SH-SY5Y (cell line): ENCODE data around the gene IDE.

ENCODE experiments used
- GATA2 ChIP-seq: IDR thresholded peaks from 2 replicates; pipeline ENCODE4 v1.6.1; 2011; ENCODE audit warnings: mild to moderate bottlenecking, low read depth, low read length
- GATA3 ChIP-seq: IDR thresholded peaks from 2 replicates; pipeline ENCODE4 v1.6.1; 2011; ENCODE audit warnings: low read depth, mild to moderate bottlenecking, low read length, moderate library complexity

IDE gene

DNA sequence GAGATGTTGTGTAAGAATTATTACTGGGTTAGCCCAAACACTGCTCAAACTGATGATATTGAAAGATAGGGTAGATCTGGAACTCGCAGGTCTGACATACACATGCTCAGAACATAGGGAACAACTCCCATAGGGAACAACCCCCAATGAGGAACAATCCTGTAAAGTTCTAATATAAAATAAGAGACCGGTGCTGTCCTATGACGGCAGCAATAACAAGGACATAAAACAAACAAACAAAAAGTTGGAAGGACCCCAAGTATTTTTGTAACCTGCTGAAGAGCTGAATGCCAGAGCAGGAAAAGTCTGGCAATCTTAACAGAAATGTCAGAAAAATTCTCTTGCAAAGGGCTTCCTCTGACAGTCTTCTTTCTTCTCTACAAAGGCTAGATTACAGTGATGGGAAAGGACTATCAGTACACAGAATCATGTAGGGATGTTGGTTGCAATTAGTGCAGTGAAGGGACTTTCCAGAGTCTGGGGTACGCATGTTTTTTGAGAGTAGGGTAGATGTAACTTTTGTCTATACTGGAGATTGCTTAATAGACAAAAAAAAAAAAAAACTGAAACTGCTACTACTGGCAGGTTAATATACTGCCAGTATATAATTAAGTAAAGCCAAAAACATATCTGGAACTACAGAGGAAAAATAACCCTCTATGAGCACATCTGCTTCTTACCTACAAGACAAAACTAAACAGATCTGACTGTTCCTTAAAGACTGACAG, 35.5 kb downstream of the IDE start:
- no peak for TF ChIP-seq GATA3
- TF ChIP-seq GATA2 = no peak

DNA sequence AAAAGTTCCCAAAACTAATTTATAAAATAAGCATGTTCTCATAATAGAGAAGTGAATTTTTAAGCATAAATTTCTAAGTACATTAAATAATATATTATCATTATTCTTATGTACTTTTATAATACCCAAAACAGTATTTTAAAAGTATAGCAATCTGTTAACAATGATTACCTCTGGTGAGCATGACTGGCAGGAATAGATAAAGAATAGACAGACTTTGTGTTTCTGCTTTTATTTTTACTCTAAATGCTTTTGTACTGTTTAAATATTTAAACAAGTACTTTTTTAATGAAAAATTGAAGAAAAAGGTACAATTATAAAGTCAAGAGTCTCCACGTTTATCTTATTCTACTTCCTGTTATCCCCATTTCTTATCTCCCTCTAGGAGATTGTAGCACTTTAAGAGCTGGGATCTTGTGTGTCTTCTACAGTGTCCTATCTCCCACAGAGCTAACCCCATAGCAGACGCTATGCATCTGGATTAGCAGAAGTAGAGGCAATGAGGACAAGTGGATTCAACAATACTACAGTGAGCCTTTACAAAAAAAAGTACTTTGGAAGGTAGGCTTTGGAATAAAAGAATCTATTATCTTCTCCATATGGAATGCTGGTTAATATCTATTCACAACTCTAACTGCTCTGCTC, 42.9 kb downstream of the IDE start:
- TF ChIP-seq GATA2 = no peak
- no peak for TF ChIP-seq GATA3

DNA sequence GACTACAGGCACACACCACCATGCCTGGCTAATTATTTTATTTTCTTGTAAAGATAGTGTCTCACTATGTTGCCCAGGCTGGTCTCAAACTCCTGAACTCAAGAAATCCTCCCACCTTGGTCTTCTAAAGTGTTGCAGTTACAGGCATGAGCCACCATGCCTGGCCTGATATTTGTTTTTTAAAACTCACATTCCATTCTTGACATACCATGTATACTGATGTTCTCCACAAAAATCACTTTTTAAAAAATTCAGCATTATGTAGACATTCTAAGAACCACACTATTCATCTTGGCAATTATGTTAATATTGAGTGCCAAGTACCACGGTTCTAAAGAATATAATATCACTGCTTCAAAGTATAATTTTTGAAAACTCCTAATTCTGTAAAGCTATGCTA, 43.5 kb downstream of the IDE start:
- TF ChIP-seq GATA2 = no peak

DNA sequence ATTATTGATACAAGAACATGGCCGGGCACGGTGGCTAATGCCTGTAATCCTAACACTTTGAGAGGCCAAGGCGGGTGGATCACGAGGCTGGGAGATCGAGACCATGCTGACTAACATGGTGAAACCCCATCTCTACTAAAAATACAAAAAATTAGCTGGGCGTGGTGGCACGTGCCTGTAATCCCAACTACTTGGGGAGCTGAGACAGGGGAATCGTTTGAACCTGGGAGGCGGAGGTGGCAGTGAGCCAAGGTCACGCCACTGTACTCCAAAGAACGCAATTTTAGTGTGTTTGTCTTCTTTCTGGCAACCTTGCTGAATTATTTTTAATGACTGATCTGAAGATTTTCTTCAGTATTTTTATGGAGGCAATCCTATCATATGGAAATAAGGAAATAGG, 46.2 kb downstream of the IDE start:
- TF ChIP-seq GATA3 (no peak), GATA2 (no peak)

DNA sequence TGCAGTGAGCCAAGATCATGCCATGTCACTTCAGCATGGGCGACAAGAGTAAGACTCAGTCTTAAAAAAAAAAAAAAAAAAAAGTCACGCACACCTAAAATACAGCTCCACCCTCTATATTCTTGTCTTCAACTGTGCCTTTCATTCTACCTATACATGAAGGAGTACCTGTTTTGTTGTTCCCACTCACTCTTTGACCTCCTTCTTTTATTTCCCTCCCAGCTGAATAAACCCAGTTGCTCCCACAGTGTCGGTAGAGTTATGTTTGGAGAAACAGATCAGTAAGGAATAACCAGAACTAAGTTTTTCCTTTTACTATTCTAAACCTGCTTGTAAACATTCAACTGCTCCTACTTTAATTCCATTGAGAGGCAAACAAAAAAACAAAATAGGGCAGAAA, 50.3 kb downstream of the IDE start:
- TF ChIP-seq GATA3 (no peak), GATA2 (no peak)

DNA sequence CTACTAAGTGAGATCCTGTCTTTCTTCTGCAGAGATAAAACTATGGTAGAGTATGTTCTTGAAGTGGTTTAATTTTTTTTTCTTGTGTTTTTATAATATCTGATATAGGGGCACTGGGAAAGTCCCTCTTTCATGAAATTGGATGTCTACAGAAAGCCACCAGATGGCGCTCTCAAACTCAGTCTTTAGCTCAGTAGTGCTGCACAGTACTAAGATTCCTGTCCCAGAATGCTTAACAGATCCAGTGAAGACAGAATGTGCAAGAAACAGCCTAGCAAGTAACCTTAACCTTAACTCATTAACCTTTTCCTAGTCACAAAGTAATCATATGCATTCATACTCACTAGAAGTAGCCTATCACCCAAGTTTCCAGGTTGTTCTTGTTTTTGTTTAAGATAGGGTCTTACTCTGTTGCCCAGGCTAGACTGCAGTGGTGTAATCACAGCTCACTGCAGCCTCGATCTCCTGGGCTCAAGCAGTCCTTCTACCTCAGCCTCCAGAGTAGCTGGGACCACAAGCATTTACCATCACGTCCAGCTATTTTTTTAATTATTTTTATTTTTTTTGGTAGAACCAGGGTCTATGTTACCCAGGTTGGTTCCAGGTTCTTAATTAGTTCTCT, 56.7 kb downstream of the IDE start:
- TF ChIP-seq GATA3 (no peak), GATA2 (no peak)

DNA sequence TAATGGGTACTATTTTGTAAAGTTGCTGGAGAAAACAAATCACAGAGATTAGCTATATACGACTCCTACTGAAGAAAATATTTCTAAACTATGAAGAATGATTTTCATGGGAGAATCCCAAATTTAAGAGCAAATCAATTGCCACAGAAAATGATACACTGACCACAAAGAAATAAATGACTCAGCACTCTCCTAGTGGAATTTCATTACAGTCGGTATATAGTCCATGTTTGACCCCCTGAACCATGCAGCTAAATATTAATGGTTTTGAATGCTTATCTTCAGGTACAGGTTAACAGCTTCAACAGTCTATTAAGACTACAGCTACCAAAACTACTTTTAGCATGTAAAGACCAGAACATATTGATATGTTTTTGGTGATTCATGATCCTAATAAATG, 65.0 kb downstream of the IDE start:
- no peak for TF ChIP-seq GATA2
- TF ChIP-seq GATA3 = no peak

DNA sequence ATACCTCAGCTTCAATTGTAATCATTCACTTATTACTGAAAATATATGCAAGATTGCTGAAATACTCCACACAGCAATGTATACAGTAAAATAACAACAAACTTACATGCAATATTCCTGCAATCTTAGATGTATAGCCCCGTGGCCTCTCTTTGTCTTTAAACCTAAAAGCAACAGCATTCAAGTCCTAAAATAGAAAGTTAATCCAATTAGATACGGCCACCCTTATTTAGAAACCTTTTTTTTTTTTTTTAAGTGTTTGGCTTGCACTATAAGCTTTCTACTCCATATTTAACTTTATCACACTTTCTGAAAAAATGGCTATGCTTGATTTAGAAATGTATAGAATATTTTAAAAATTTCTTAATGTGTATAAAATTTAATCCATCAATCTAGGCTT, 67.6 kb downstream of the IDE start:
- TF ChIP-seq GATA2 (no peak), GATA3 (no peak)

DNA sequence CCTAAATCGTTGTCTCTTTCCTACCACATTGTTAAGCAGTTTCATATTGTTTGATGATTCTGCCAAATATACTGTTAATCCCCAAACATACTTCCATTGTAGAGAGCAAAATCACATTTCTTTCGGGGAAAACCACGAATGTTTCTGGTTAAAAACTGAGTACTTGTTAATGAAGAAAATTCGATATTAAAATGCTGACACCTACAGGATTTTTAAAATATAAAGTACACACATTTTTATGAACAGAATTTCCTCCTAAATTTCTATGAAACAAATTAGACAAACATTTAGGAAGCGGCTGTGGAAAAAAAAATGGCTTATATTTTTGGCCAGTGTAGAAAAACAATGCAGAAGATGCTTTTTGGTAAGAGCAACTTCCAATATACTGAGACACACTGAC, 68.8 kb downstream of the IDE start:
- no peak for TF ChIP-seq GATA3
- no peak for TF ChIP-seq GATA2

DNA sequence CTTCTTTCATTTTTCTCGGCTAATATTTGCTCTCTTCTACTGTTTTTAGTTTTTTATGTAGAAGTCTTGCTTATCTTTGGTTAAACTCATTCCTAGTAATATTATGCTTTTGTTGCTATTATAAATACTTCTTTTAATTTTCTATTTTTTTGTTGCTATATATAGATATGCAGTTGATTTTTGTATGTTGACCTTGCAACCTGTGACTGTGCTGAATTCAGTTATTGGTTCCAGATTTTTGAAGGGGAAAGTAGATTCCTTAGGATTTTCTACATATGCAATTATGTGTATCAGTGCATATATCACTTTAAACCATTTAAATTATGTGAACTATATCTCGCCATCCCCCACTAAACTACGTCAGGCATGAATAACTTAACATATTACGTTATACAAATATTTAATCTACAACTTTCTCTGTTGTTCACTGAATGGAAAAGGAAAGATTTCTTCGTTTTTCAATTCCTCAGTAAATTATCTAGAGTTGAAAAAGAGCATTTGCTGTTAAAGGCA, 71.5 kb downstream of the IDE start:
- TF ChIP-seq GATA2 (no peak), GATA3 (no peak)

DNA sequence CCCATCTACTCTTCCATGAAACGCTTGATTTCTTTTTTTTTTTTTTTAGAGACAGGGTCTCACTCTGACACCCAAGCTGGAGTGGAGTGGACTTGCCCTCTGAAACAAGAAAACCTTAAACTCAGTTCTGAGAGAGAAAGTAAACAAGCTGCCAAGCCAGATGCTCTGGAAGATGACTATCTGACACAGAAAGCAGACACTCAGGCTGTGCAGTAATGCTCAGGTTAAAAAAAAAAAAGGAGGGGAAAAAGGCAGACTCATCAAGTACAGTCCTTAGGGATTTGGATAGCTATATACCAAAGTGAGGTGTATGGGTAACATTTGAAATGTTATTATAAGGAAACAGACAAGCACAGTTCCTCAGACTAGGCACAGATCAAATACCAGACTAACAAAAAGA, 80.5 kb downstream of the IDE start:
- TF ChIP-seq GATA3 (peak; percentile 64; the same call in 1 of the 2 replicates), GATA2 (peak; percentile 85)

DNA sequence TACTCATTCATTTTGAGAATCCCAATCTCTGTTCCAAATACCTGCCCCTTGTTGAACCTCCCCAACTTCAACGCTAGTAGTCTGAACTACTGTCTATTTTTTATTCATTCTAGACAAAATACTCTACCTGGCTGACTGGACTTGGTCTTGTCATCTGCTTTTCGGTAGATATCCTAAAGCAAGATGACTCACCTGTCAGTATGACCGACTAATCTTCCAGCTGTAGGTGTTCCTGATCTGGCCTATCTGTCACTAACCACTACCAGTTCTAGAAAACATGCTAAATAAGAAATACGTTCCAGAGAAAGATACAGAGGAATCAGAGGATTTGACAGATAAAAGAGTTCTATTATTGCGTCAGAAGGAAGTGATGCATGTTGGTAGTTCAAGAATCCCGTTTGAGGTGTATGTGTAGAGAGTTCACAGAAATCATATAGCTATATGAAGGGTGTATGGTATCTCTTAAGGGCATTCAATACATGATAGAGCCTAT, 81.1 kb downstream of the IDE start:
- no peak for TF ChIP-seq GATA3
- TF ChIP-seq GATA2 = no peak

DNA sequence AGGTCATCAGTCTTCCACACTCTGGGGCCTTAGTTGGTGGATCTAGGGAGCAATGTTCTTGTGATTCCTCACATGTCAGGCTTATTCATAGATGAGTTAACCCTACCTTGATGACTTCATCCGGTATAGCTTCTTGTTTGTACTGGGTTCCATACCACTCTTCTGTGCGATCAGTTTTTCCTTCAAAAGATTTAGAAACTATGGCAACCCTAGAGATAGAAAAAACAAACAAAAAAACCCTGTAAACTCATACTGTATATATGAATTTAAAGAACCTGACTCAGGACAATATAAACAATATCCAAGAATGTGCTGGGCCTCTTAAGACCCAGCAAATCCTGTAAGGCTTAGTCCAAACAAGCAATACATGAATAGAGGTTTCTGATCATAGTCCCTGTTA, 83.5 kb downstream of the IDE start:
- TF ChIP-seq GATA2 = no peak
- no peak for TF ChIP-seq GATA3

DNA sequence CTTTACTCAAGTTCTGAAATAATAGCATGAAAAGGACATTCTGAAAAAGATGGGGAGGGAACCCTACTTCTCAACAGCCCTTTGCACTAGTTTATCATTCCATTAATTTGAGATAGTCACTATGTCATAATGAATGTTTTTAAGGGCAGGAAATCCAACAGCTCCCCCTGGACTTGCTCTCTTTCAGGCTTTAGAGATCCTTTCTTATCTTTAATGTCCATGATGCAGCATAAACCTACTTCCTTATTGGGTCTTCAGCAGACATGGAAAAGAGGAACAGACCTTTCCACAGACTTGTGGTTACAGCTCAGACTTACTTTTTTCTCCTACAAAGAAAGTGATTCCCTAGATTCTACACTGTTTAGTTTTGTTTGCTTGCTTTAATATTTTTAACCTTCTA, 87.3 kb downstream of the IDE start:
- TF ChIP-seq GATA3 = no peak
- TF ChIP-seq GATA2 = no peak

DNA sequence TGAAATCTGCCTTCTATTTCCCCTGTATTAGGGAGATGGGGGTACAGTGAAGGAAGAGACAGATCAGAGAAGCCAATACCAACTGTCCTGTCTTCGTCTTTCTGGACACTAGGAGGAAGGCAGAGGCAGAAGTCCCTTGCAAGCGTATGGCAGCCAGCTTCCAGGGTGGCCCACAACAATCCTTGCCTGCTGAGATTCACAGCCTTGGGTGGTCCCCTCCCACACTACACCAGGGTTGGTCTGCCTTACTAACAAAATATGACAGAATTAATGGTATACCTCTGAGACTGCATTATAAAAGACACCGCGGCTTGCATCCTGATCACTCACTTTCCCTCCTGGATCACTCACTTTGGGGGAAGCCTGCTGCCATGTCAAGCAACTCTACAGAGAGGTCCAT, 90.4 kb downstream of the IDE start:
- TF ChIP-seq GATA3 = no peak
- no peak for TF ChIP-seq GATA2

DNA sequence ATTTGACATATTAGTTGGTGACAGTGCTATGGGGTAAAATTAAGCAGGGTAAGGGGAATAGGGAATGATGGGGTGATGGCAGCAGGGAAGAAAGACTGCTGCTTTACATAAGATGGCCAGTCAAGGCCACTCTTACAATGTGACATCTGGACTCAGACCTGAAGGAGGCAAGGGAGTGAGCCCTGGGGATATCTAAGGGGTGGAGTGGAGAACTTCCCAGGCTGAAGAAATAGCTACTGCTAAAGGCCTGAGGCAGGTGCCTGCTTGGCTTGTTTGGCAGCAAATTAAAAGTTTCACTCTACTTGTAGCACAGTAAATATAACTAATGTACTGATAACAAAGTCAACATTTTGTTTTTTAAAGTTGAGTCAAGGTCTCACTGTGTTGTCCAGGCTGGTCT, 93.5 kb downstream of the IDE start:
- TF ChIP-seq GATA3 = no peak
- no peak for TF ChIP-seq GATA2
